HG03378 (cell line): Measurements from ENCODE around the gene RUNX1.

Experiments used
- ATAC-seq: cut with Tn5 transposase; IDR thresholded peaks from one replicate; pipeline ENCODE4 v1.9.1; 2021; ENCODE audit warnings: mild to moderate bottlenecking, moderate library complexity; ENCODE audit not compliant: unreplicated experiment

RUNX1 gene

DNA sequence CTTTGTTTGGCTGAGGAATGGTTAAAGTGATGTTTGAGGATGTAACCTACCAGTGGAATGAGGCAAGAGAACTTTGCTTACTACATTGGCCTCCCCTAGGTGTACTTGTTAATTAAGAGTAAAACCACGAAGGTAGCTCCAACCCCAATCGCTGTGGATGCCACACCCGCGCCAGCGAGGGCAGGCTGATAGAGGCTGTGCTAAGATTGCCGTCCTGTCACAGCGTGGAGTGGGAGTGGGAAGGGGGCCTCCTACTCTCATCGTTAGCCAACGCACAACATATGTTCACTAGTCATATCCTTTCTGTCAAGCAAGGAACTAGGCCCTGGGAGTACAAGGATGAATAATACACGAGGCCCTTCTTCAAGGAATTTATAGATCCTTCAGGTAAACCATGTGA is 99.6 kb downstream of the RUNX1 start:
- no peak for ATAC-seq

DNA sequence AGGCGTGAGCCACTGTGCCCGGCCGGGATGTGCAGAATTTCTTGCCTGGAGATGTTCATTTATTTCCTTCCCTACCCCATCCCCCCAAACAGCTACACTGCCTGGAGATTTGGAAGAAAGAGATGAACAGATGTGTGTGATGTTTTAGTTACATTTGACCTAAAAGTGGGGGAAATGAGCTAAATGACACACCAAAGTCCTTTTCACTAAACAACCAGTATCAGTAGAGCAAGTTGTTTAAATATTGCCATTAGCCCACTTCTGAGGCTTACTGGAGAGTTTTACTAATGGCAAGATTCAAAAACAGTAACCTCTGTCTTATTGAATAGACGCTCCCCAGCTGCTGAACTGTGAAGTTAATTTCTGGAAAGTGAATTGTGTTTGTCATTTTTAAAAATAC is 100.1 kb downstream of the RUNX1 start:
- ATAC-seq, result no peak

- no peak for ATAC-seq
Observed at GRCh38 chr21:34948157-34948556, 100.9 kb downstream of the RUNX1 start.

DNA sequence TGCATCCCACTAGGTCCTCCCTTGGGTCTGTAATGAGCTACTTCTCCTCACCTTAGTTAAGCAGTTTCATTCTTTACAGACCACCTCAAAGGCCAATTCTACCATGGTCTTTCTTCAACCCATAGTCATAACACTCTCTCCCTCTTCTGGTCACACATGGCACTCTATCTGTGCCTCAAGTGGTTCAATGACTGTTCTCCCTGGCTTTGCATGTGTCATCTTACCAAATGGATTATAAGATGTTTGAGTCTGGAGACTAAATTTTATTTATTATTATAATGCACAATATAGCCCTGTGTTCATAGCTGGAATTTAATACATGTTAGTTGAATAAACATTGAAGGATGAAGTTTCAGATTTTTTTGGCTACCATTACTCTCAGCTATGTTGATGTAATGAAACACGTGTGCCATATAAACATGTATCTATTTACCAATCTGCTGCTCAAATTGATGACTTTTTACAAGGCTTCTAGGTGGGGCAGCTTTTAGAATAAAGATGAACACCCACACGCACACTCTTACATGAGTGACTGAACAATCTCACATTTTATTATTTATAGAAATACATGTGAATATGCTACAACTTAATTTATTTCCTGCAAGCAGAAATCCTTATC is 102.1 kb downstream of the RUNX1 start:
- no peak for ATAC-seq

GRCh38 chr21:34946385-34946840 is 102.7 kb downstream of the RUNX1 start:
- ATAC-seq, result no peak

- no peak for ATAC-seq
Observed at GRCh38 chr21:34945288-34945687, 103.8 kb downstream of the RUNX1 start.

- ATAC-seq, result no peak
Observed at GRCh38 chr21:34944015-34944755, 104.9 kb downstream of the RUNX1 start.

- no peak for ATAC-seq
Observed at GRCh38 chr21:34942911-34943310, 106.2 kb downstream of the RUNX1 start.

DNA sequence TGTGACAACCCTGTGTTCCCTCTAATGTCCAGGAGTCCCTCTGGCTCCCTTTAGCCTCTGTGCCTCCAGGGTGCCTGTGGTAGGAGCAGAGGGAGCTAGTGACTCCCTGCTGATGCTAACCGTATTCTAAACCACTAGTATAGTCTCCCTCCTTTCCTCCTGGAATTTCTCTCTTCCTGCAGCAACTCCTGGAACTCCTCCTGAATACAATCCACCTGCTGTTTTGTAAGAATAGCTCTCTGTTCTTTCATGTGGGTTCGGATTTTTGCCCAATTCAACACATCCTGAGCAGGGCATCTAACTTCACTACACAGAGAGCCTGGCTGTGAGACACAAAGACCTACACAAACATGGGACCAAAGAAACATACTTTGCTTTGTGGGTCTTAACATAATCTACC is 107.9 kb downstream of the RUNX1 start:
- no peak for ATAC-seq

DNA sequence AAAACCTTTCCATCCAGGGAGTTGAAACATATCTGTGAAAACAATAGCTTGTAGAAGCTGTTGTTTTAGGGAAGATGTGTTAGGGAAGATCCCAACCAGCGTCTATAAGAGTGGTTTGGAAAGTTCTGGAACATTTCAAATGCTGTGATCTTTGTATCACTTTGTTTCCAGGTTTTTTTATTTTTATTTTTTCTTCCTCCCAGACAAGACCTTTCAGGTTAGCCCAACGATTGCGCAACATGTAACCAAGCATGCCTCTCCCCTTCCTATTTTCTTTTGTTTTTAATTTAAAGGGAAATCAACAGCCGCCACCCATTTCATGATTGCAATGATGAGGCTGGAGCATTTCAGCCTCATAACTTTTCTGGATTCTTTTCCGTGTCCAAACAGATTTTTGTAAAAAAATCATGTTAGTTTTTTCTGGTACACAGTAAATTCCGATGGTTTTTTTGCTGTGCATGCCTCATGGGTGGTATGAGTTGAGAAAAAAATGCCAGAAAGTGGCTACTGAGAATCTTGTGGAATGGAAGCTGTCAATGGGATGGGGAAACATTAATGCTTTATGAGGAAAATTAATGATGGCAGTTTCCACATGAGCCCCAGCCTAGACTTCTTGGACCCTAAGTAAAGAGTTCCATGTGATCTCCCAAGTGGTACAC is 109.3 kb downstream of the RUNX1 start:
- no peak for ATAC-seq

DNA sequence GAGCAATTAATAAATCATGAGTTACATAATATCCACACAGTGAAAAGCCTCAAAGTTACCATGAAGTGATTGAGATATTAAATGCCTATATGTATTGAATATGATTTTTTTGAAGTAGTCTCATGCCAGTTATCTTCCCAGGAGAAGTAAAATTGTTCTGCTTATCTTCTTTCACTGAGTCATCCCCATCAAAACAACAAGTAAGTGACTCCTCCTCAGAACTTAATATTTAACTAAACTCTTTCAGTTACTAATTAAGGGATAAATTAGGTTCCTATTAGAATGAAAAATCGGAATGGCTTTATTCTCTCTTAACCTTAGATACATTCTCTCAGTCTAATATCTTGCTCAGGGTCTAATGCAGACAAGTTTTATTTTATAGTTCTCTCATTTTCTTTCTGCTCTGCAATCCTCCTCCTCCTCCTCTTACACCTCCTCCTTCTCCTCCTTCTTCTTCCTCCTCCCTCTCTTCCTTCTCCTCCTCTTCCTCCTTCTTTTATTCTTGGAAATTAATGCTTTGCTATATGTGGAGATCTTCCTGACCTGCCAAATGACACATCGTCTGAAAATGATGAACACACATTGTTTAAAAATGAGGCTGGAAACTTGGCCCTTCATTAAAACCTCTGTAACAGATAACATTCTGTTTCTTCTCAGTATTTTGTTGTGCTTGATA is 110.9 kb downstream of the RUNX1 start:
- ATAC-seq, result no peak

- no peak for ATAC-seq
Observed at GRCh38 chr21:34936883-34937563, 112.1 kb downstream of the RUNX1 start.

- ATAC-seq, result no peak
Observed at GRCh38 chr21:34936371-34936789, 112.7 kb downstream of the RUNX1 start.

- ATAC-seq, result no peak
Observed at GRCh38 chr21:34935898-34936297, 113.2 kb downstream of the RUNX1 start.

DNA sequence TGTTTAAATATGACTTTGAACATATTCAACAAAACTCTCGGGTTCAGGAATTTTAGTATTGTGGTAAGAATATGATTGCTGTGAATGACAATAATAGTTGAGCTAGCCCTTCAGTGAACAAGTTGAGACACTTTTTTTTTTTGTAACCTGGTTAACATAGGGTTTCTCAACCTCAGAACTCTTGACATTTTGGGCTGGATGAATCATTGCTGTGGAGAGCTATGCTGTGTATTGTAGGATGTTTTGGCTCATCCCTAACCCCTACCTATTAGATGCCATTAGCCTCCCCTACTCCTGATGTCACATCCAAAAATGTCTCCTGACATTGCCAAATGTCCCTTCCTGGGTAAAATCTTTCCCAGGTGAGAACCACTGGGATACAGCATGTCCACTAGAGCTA is 113.7 kb downstream of the RUNX1 start:
- ATAC-seq, result no peak

DNA sequence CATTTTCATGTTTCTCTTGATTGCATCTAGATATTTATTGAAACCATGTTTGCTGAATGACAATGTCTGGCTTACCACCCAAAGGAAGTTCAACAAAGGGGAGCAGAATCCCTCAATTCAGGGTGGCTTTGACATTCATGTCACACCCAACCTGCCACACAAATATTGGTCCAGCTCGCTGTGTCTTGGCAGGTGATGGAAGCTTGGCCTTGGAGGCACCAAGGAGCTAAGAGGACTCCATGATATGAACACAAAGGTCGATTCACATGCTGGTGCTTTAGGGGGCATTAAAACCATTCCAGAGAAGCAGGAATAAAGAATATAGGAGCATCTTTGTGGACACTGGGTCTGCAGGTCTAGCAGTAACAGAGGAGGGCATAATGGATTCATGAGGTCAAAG is 114.8 kb downstream of the RUNX1 start:
- no peak for ATAC-seq

DNA sequence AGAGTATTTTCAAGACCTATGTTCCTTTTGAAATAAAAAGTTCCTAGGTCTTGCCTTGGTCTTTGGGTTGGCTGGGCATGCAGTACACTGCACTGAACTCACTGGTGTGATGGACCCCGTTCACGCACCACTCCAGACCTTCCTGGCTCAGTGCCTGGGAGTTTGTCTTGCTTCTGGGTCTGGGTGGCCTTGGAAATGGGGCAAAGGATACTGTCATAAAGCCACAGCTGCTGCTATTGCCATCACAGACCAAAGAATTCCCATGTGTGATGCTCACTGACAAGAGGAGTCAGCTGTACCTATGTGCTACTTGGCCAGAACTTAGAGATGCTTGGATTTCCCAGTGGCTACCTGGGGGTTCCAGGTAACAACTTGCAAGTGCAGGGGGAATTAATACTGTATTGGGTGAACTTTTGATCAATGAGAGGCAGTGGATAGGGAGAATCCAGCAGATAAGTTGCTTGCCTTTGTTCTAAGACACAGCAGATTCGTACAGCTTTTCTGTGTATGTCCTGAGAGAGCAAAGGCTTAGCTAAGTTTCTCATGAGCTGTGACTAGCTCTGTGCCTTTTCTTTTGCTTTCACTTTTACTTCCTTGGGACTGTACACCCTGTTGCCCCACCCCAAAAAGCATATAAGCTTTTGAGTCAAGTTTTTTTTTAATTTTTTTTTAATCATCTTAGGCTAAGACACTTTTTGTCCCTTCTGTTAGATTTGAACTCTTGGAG is 115.3 kb downstream of the RUNX1 start:
- ATAC-seq, result no peak

DNA sequence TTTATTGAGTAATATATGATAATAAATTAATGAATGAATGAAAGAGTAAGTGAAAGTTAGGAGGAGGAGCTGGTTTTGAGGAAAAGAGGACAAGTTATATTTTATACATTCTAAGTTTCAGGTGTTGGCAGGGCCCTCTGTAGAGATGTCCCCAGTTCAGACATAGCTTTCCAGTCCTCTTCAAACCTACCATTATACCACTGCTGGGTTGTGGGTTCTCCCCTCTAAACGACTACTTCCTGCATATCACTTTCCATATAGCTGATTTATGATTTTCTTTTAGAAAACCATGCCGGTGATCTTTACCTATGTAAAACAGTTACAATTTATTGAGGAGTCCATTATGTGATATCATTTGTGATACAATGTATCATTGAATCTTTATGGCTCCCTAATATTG is 116.9 kb downstream of the RUNX1 start:
- no peak for ATAC-seq

DNA sequence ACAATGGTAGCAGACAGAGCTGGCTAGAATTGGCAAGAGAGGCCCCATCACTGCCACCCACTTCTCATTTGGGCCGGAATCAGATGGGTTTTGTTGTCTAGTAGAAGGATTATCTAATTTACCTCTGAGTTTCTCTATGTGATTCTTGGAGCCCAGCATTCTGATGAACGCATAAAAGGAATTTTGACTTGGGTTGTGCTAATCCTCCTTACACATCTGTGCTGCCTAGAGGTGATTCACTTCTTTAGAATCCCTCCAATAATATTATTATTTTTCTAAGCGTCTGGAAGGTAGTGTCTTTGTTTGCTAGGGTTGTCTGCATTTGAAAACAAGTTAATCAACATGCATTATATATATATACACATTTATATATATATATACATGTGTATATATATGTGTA is 118.1 kb downstream of the RUNX1 start:
- ATAC-seq, result no peak

DNA sequence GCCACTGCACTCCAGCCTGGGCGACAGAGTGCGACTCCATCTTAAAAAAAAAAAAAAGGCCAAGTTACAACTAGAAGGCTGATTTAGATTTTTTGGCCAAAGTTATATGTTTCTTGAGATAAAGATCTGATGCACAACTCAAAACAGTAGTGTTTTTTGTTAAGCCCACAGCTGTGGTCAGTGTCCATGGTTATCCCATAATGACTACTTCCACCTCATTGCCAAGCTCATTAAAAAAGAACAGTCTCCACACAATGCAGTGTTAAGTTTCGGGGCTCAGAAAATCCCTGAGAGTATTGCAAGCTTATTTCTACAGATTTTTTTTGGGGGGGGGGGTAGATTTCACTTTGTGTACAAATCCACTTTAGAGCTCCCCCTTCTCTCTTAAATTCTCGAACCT is 120.5 kb downstream of the RUNX1 start:
- no peak for ATAC-seq
